C4-2B (cell line): ENCODE measurements around the gene PARD3B.

Experiments
- CTCF ChIP-seq: fragments of 450-650 bp; conservative IDR thresholded peaks from 2 replicates; pipeline ENCODE4 v1.5.1; 2017; ENCODE audit warnings: mild to moderate bottlenecking
- ZFX ChIP-seq: fragments of 450-650 bp; IDR thresholded peaks from 2 replicates; pipeline ENCODE4 v1.6.1; 2017

GRCh38 chr2:205358351-205358815, 813.1 kb downstream of the PARD3B start:
- no peak for TF ChIP-seq CTCF
- TF ChIP-seq ZFX, result no peak
